Measurements from ENCODE around the gene PKMYT1.
"Not testable (repeated sequence)": the region's sequence is repeated elsewhere in the genome, so short reads cannot be mapped to it uniquely, and the experiment has no call there.

GRCh38 chr16:2928151-2928550 lies 52.1 kb downstream of the PKMYT1 start:
- TF ChIP-seq CTCF (conservative IDR thresholded peaks at IDR 0.05 in 1 of 2, IDR thresholded peaks at IDR 0.05 in 1 of 2; ENCODE audit: low read depth in 1 of 2, low read length in 2 of 2); EZH2 (IDR thresholded peaks at IDR 0.05; ENCODE audit: low read length, missing control alignments): not testable (repeated sequence)
